ENCODE measurements around the gene ELAVL3. TPM values are rescaled to one million over a fixed set of nuclear protein-coding genes. Genes with fewer than 3 reads are reported as not detected.
"Not testable (repeated sequence)": the region's sequence is repeated elsewhere in the genome, so short reads cannot be mapped to it uniquely, and the experiment has no call there.

Gene ELAVL3
- total RNA-seq, 2 donors from 2014 or later = 0.57 to 1.5 TPM

DNA sequence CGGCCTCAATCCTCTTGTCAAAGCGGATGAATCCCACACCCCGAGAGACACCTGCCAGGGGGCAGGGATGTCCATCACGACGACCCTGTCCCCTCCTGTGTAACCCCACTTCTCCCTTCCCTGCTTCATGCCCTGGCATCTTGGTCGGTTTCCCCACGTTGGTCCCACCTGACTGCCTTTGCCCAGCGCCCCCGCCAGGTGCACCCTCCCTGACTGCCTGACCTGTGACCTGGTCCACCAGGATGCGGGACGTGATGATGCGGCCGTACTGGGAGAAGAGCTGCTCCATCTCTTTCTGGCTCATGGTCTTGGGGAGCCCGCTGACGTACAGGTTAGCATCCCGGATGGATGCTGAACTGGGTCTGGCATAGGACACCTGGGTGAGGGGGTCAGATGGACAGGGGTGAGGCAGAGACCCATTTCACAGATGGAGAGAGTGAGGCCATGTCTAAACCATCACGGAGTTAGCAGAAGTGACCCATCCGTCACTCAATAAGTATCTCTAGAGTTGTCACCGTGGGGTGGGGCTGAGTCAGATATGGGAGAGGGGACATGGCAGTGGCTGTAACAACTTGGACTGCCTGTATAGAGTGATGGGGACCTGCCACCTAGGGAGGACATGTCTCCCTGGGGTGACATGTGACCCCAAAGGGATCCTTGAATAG lies 22.5 kb downstream of the ELAVL3 start:
- TF ChIP-seq CTCF (IDR thresholded peaks at IDR 0.05) (no peak), POLR2AphosphoS5 (IDR thresholded peaks at IDR 0.05) (no peak), POLR2A (IDR thresholded peaks at IDR 0.05) (no peak)
- WGBS = 87% methylated on average over 19 of the region's 19 CpGs
- H3K9me3 ChIP-seq = no peaks in the 10 kb centered on the region
- H3K27ac ChIP-seq = no peak overlapping the region
- H3K4me1 ChIP-seq (replicated peaks) = no peaks in the 10 kb centered on the region
- intact Hi-C loops (cut with DNase I) = no loop called here
- H3K36me3 ChIP-seq = no peaks in the 10 kb centered on the region
- no peak overlapping the region for H3K4me3 ChIP-seq
- H3K27me3 ChIP-seq (replicated peaks; ENCODE audit: insufficient read depth) = no peaks in the 10 kb centered on the region
- DNase-seq (ENCODE audit: low spot score) = no peak

GRCh38 chr19:11457831-11458230 lies 23.0 kb downstream of the ELAVL3 start:
- Histone ChIP-seq H3K36me3 (no peaks in the 10 kb centered on the region), H3K4me3 (no peak overlapping the region), H3K27ac (no peak overlapping the region), H3K27me3 (replicated peaks; ENCODE audit: insufficient read depth) (no peaks in the 10 kb centered on the region), H3K4me1 (replicated peaks) (no peaks in the 10 kb centered on the region), H3K9me3 (no peaks in the 10 kb centered on the region)
- DNase-seq (ENCODE audit: low spot score) = no peak
- no peak for TF ChIP-seq CTCF (IDR thresholded peaks at IDR 0.05)
- no peak for TF ChIP-seq POLR2A (IDR thresholded peaks at IDR 0.05)
- no peak for TF ChIP-seq POLR2AphosphoS5 (IDR thresholded peaks at IDR 0.05)
- 86% methylated on average over 20 of the region's 20 CpGs for WGBS
- intact Hi-C loops (cut with DNase I) = no loop called here

- Histone ChIP-seq H3K9me3 (no peaks in the 10 kb centered on the region), H3K4me1 (replicated peaks) (no peaks in the 10 kb centered on the region), H3K36me3 (no peaks in the 10 kb centered on the region), H3K27me3 (replicated peaks; ENCODE audit: insufficient read depth) (no peaks in the 10 kb centered on the region), H3K4me3 (no peak overlapping the region), H3K27ac (no peak overlapping the region)
- intact Hi-C loops (cut with DNase I) = no loop called here
- 32% methylated on average over 14 of the region's 18 CpGs for WGBS
- no peak for TF ChIP-seq POLR2AphosphoS5 (IDR thresholded peaks at IDR 0.05)
- TF ChIP-seq CTCF (IDR thresholded peaks at IDR 0.05) = no peak
- TF ChIP-seq POLR2A (IDR thresholded peaks at IDR 0.05) = no peak
- DNase-seq (ENCODE audit: low spot score) = no peak
Observed at GRCh38 chr19:11457115-11457514, 23.7 kb downstream of the ELAVL3 start.

DNA sequence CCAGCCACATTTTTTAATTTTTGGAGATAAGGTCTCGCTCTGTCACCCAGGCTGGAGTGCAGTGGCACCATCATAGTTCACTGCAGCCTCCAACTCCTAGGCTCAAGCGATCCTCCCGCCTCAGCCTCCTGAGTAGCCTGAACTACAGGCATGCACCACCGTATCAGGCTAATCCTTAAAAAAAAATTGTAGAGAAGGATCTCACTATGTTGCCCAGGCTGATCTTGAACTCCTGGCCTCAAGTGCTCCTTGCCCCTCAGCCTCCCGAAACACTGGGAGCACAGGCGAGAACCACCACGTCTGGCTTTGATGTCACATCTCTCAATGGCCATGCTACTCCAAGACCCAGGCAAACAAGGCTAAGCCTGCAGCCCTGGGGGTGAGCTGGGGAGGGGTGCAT lies 24.2 kb downstream of the ELAVL3 start:
- Histone ChIP-seq H3K36me3 (no peaks in the 10 kb centered on the region), H3K9me3 (no peaks in the 10 kb centered on the region), H3K4me3 (no peak overlapping the region), H3K4me1 (replicated peaks) (no peaks in the 10 kb centered on the region), H3K27me3 (replicated peaks; ENCODE audit: insufficient read depth) (no peaks in the 10 kb centered on the region), H3K27ac (no peak overlapping the region)
- intact Hi-C loops (cut with DNase I) = no loop called here
- no peak for DNase-seq (ENCODE audit: low spot score)
- 88% methylated on average over 7 of the region's 7 CpGs for WGBS
- TF ChIP-seq CTCF (IDR thresholded peaks at IDR 0.05) (no peak), POLR2AphosphoS5 (IDR thresholded peaks at IDR 0.05) (no peak), POLR2A (IDR thresholded peaks at IDR 0.05) (no peak)

- H3K36me3 ChIP-seq; H3K27ac ChIP-seq; intact Hi-C loops (cut with DNase I): not testable (repeated sequence)
Observed at GRCh38 chr19:11455233-11455554, 25.7 kb downstream of the ELAVL3 start.

More at GRCh38 chr19:11455233-11455554, 25.7 kb downstream of the ELAVL3 start:
- DNase-seq (ENCODE audit: low spot score); H3K4me1 ChIP-seq (replicated peaks); H3K4me3 ChIP-seq; H3K27me3 ChIP-seq (replicated peaks; ENCODE audit: insufficient read depth); H3K9me3 ChIP-seq: not testable (repeated sequence)
- WGBS = 87% methylated on average over 9 of the region's 9 CpGs
